Stomach smooth muscle (tissue), 2 donors: ENCODE results near the gene OSBPL6.
"Not testable (repeated sequence)": the region's sequence is repeated elsewhere in the genome, so short reads cannot be mapped to it uniquely, and the experiment has no call there.

Experiments used
- H3K27ac ChIP-seq: one replicate; pipeline ENCODE4 v1.7.0; 2013; ENCODE audit warnings: mild to moderate bottlenecking, low read length, inconsistent platforms
- H3K27me3 ChIP-seq, 2 donors: one replicate each; pipeline ENCODE4 v1.7.0; 2013; ENCODE audit warnings: low read length in 2 of 2; ENCODE audit not compliant: insufficient read depth in 2 of 2, control insufficient read depth in 1 of 2
- H3K36me3 ChIP-seq, 2 donors: one replicate each; pipeline ENCODE4 v1.7.0; 2013; ENCODE audit warnings: low read length in 2 of 2; ENCODE audit not compliant: control insufficient read depth in 2 of 2, insufficient read depth in 2 of 2
- H3K4me1 ChIP-seq: one replicate; pipeline ENCODE4 v1.7.0; 2013; ENCODE audit warnings: low read length; ENCODE audit not compliant: control insufficient read depth, insufficient read depth
- H3K4me3 ChIP-seq, 2 donors: one replicate each; pipeline ENCODE4 v1.7.0; 2013; ENCODE audit warnings: low read length in 2 of 2
- H3K9ac ChIP-seq, 2 donors: one replicate each; pipeline ENCODE4 v1.7.0; 2013; ENCODE audit warnings: low read length in 2 of 2, mild to moderate bottlenecking in 1 of 2
- H3K9me3 ChIP-seq, 2 donors: one replicate each; pipeline ENCODE4 v1.7.0; 2013; ENCODE audit warnings: low read length in 2 of 2; ENCODE audit not compliant: control insufficient read depth in 2 of 2
- donor health status: healthy.
- donor health status: Pancreatic carcinoma.

Gene OSBPL6

GRCh38 chr2:178193823-178194599 is at the start of gene OSBPL6:
Gene OSBPL6, plus strand, starts transcription at chr2:178194512. Its CDS starts 111,673 bp downstream, at chr2:178306185.
- Histone ChIP-seq H3K4me1 (peaks cover 5% of the 10 kb centered on the region), H3K27me3 (no peaks in the 10 kb centered on the region), H3K27ac (peak within 1 kb of the TSS; percentile 88)

GRCh38 chr2:178152033-178152432 is 42.3 kb upstream of the OSBPL6 start:
- no peaks in the 10 kb centered on the region for H3K36me3 ChIP-seq
- no peak overlapping the region for H3K4me3 ChIP-seq
- peaks cover 0 to 4% of the 10 kb centered on the region in 2 donors for H3K27me3 ChIP-seq
- no peak overlapping the region for H3K27ac ChIP-seq
- H3K9me3 ChIP-seq = no peaks in the 10 kb centered on the region
- H3K9ac ChIP-seq = no peak overlapping the region
- H3K4me1 ChIP-seq = peaks cover 2% of the 10 kb centered on the region

More at GRCh38 chr2:178193823-178194599, at the start of gene OSBPL6:
- peak within 1 kb of the TSS; percentile 79 to 80 for H3K9ac ChIP-seq
- H3K4me3 ChIP-seq = peak within 1 kb of the TSS; percentile 76 to 79
- no peaks in the 10 kb centered on the region for H3K9me3 ChIP-seq
- H3K36me3 ChIP-seq = no peaks in the 10 kb centered on the region

- no peak overlapping the region for H3K4me3 ChIP-seq
These were observed 41.8 kb upstream of the OSBPL6 start for GRCh38 chr2:178152542-178152941.

GRCh38 chr2:178152977-178153376 is 41.3 kb upstream of the OSBPL6 start:
- Histone ChIP-seq H3K36me3 (no peaks in the 10 kb centered on the region), H3K9ac (no peak overlapping the region), H3K4me3 (no peak overlapping the region), H3K4me1 (peaks cover 2% of the 10 kb centered on the region), H3K27ac (no peak overlapping the region), H3K27me3 (peaks cover 0 to 4% of the 10 kb centered on the region in 2 donors), H3K9me3 (no peaks in the 10 kb centered on the region)

More at GRCh38 chr2:178152542-178152941, 41.8 kb upstream of the OSBPL6 start:
- H3K9ac ChIP-seq = no peak overlapping the region
- peaks cover 0 to 4% of the 10 kb centered on the region in 2 donors for H3K27me3 ChIP-seq
- no peaks in the 10 kb centered on the region for H3K9me3 ChIP-seq
- peaks cover 2% of the 10 kb centered on the region for H3K4me1 ChIP-seq
- no peaks in the 10 kb centered on the region for H3K36me3 ChIP-seq
- no peak overlapping the region for H3K27ac ChIP-seq

- not testable (repeated sequence) for H3K9me3 ChIP-seq, H3K27me3 ChIP-seq, H3K9ac ChIP-seq, H3K4me3 ChIP-seq, H3K4me1 ChIP-seq, H3K27ac ChIP-seq, H3K36me3 ChIP-seq
These were observed 40.4 kb upstream of the OSBPL6 start for GRCh38 chr2:178153878-178154277.

- Histone ChIP-seq H3K9me3 (no peaks in the 10 kb centered on the region), H3K4me1 (peaks cover 2% of the 10 kb centered on the region), H3K27ac (no peak overlapping the region), H3K36me3 (no peaks in the 10 kb centered on the region), H3K27me3 (no peaks in the 10 kb centered on the region), H3K4me3 (no peak overlapping the region), H3K9ac (no peak overlapping the region)
These were observed 38.8 kb upstream of the OSBPL6 start for GRCh38 chr2:178155524-178155923.

- H3K27me3 ChIP-seq = no peaks in the 10 kb centered on the region
- no peak overlapping the region for H3K27ac ChIP-seq
- no peak overlapping the region for H3K4me3 ChIP-seq
- H3K9me3 ChIP-seq = no peaks in the 10 kb centered on the region
- no peaks in the 10 kb centered on the region for H3K36me3 ChIP-seq
- H3K9ac ChIP-seq = no peak overlapping the region
- H3K4me1 ChIP-seq = no peaks in the 10 kb centered on the region
These were observed 36.7 kb upstream of the OSBPL6 start for GRCh38 chr2:178157574-178157973.

GRCh38 chr2:178159966-178160365 is 34.3 kb upstream of the OSBPL6 start:
- no peak overlapping the region for H3K4me3 ChIP-seq
- no peaks in the 10 kb centered on the region for H3K9me3 ChIP-seq
- H3K36me3 ChIP-seq = no peaks in the 10 kb centered on the region
- no peak overlapping the region for H3K27ac ChIP-seq
- H3K9ac ChIP-seq = no peak overlapping the region
- no peaks in the 10 kb centered on the region for H3K27me3 ChIP-seq
- no peaks in the 10 kb centered on the region for H3K4me1 ChIP-seq

GRCh38 chr2:178160601-178161000 is 33.7 kb upstream of the OSBPL6 start:
- H3K9me3 ChIP-seq = no peaks in the 10 kb centered on the region
- no peak overlapping the region for H3K9ac ChIP-seq
- H3K27me3 ChIP-seq = no peaks in the 10 kb centered on the region
- no peaks in the 10 kb centered on the region for H3K36me3 ChIP-seq
- H3K4me3 ChIP-seq = no peak overlapping the region
- H3K27ac ChIP-seq = no peak overlapping the region
- H3K4me1 ChIP-seq = no peaks in the 10 kb centered on the region

- no peak overlapping the region for H3K4me3 ChIP-seq
- no peaks in the 10 kb centered on the region for H3K9me3 ChIP-seq
- H3K4me1 ChIP-seq = no peaks in the 10 kb centered on the region
- no peaks in the 10 kb centered on the region for H3K27me3 ChIP-seq
- H3K36me3 ChIP-seq = no peaks in the 10 kb centered on the region
- H3K9ac ChIP-seq = no peak overlapping the region
- H3K27ac ChIP-seq = no peak overlapping the region
These were observed 30.9 kb upstream of the OSBPL6 start for GRCh38 chr2:178163395-178163794.

- H3K4me1 ChIP-seq = no peaks in the 10 kb centered on the region
- no peak overlapping the region for H3K27ac ChIP-seq
- H3K4me3 ChIP-seq = no peak overlapping the region
- no peak overlapping the region for H3K9ac ChIP-seq
- no peaks in the 10 kb centered on the region for H3K27me3 ChIP-seq
- no peaks in the 10 kb centered on the region for H3K9me3 ChIP-seq
- no peaks in the 10 kb centered on the region for H3K36me3 ChIP-seq
These were observed 30.4 kb upstream of the OSBPL6 start for GRCh38 chr2:178163911-178164310.
